ENCODE data around the gene PAK1IP1.
"Not testable (repeated sequence)": the region's sequence is repeated elsewhere in the genome, so short reads cannot be mapped to it uniquely, and the experiment has no call there.

PAK1IP1 gene

GRCh38 chr6:10662742-10663141 lies 32.0 kb upstream of the PAK1IP1 start:
- no peak for DNase-seq (ENCODE audit: extremely low read depth, low read depth)
- H3K4me3 ChIP-seq (replicated peaks; ENCODE audit: low read depth, low read length): no peak overlapping the region
- no peak for TF ChIP-seq CTCF (IDR thresholded peaks at IDR 0.05; ENCODE audit: low read depth, low read length, missing control alignments)

GRCh38 chr6:10665595-10665994 lies 29.2 kb upstream of the PAK1IP1 start:
- not testable (repeated sequence) for DNase-seq (ENCODE audit: extremely low read depth, low read depth); H3K4me3 ChIP-seq (replicated peaks; ENCODE audit: low read depth, low read length)

GRCh38 chr6:10668126-10668917 lies 26.4 kb upstream of the PAK1IP1 start:
- no peak overlapping the region for H3K4me3 ChIP-seq (replicated peaks; ENCODE audit: low read depth, low read length)
- DNase-seq (ENCODE audit: extremely low read depth, low read depth): no peak
- TF ChIP-seq CTCF (IDR thresholded peaks at IDR 0.05; ENCODE audit: low read depth, low read length, missing control alignments): no peak

GRCh38 chr6:10676403-10676802 lies 18.4 kb upstream of the PAK1IP1 start:
- DNase-seq (ENCODE audit: extremely low read depth, low read depth): no peak
- TF ChIP-seq CTCF (IDR thresholded peaks at IDR 0.05; ENCODE audit: low read depth, low read length, missing control alignments): no peak
- H3K4me3 ChIP-seq (replicated peaks; ENCODE audit: low read depth, low read length): no peak overlapping the region

GRCh38 chr6:10678456-10678855 lies 16.3 kb upstream of the PAK1IP1 start:
- no peak overlapping the region for H3K4me3 ChIP-seq (replicated peaks; ENCODE audit: low read depth, low read length)
- TF ChIP-seq CTCF (IDR thresholded peaks at IDR 0.05; ENCODE audit: low read depth, low read length, missing control alignments): no peak
- DNase-seq (ENCODE audit: extremely low read depth, low read depth): no peak

- no peak for DNase-seq (ENCODE audit: extremely low read depth, low read depth)
- no peak overlapping the region for H3K4me3 ChIP-seq (replicated peaks; ENCODE audit: low read depth, low read length)
- TF ChIP-seq CTCF (IDR thresholded peaks at IDR 0.05; ENCODE audit: low read depth, low read length, missing control alignments): no peak
These were observed 13.0 kb upstream of the PAK1IP1 start for GRCh38 chr6:10681795-10682194.

- no peak for TF ChIP-seq CTCF (IDR thresholded peaks at IDR 0.05; ENCODE audit: low read depth, low read length, missing control alignments)
- no peak for DNase-seq (ENCODE audit: extremely low read depth, low read depth)
These were observed 12.3 kb upstream of the PAK1IP1 start for GRCh38 chr6:10682355-10682988.

More at GRCh38 chr6:10682355-10682988, 12.3 kb upstream of the PAK1IP1 start:
- H3K4me3 ChIP-seq (replicated peaks; ENCODE audit: low read depth, low read length): no peak overlapping the region

Measured in HFF-Myc (cell line).